ENCODE results near the gene CREB3. TPM values are rescaled to one million over a fixed set of nuclear protein-coding genes. Genes with fewer than 3 reads are reported as not detected.
A peak's percentile ranks its signal among the peaks of the same experiment; 100 is the strongest.

CREB3 gene
- polyA plus RNA-seq, 2 of the 4 experiments (the other 2 are of a cell fraction), result 33.3 to 51.3 TPM

GRCh38 chr9:35755071-35755470, 22.6 kb downstream of the CREB3 start:
- FAIRE-seq (no peak), DNase-seq (ENCODE audit: low read depth in 1 of 2, low spot score in 1 of 2) (no peak), ATAC-seq (no peak)
- peaks cover 16% of the 10 kb centered on the region for H3K4me1 ChIP-seq
- H3K4me2 ChIP-seq, result no peak overlapping the region
- TF ChIP-seq FOSB (CRISPR knock-in tag; IDR thresholded peaks at IDR 0.05) (no peak), MAX (IDR thresholded peaks at IDR 0.05) (no peak), USF2 (IDR thresholded peaks at IDR 0.05) (no peak), JUN (IDR thresholded peaks at IDR 0.05) (no peak), HOXA7 (CRISPR knock-in tag; IDR thresholded peaks at IDR 0.05) (no peak), RAD21 (conservative IDR thresholded peaks at IDR 0.05 in 1 of 2, IDR thresholded peaks at IDR 0.05 in 1 of 2) (no peak), CEBPB (IDR thresholded peaks at IDR 0.05) (no peak), HMGXB4 (CRISPR knock-in tag; IDR thresholded peaks at IDR 0.05; ENCODE audit: borderline replicate concordance) (no peak)
- H3K4me3 ChIP-seq, result no peak overlapping the region
- no peak overlapping the region for H3K27ac ChIP-seq
- POLR2A ChIA-PET, result no interaction called here
- WGBS (ENCODE audit: missing lambda C conversion rate), result 87% methylated on average over 4 of the region's 4 CpGs
- no peaks in the 10 kb centered on the region for H3K9me3 ChIP-seq
- CTCF ChIA-PET, result interaction anchor here (0.5 to 6.5 kb wide), 12 partner anchors 9 to 97 kb away, joined by 3 to 75 read pairs (median 7); partner anchors contain the start of genes CCDC107, CREB3, GBA2 and RGP1

- POLR2A ChIA-PET, result interaction anchor here (0.6 to 1.5 kb wide), 8 partner anchors 15 to 151 kb away, joined by 3 to 5 read pairs (median 4); partner anchors contain the start of genes CREB3, SPAG8 and TLN1
- 26% methylated on average over 20 of the region's 48 CpGs for WGBS (ENCODE audit: missing lambda C conversion rate)
- H3K4me1 ChIP-seq, result peaks cover 16% of the 10 kb centered on the region
- H3K4me2 ChIP-seq, result peak overlapping the region; percentile 76
- DNase-seq (ENCODE audit: low read depth in 1 of 2, low spot score in 1 of 2), result peak; percentile 64 to 86
- CTCF ChIA-PET, result interaction anchor here (0.6 to 6.5 kb wide), 27 partner anchors 13 to 154 kb away, joined by 3 to 75 read pairs (median 4); partner anchors contain the start of genes CCDC107, CREB3, GBA2 and HINT2
- peak overlapping the region; percentile 83 for H3K4me3 ChIP-seq
- no peak for FAIRE-seq
- no peaks in the 10 kb centered on the region for H3K9me3 ChIP-seq
- peak overlapping the region; percentile 95 to 97 for H3K27ac ChIP-seq
- ATAC-seq, result peak; percentile 89 to 91
- no peak for TF ChIP-seq HDAC2 (IDR thresholded peaks at IDR 0.05)
- no peak for TF ChIP-seq HES2 (IDR thresholded peaks at IDR 0.05)
- TF ChIP-seq RAD21 (conservative IDR thresholded peaks at IDR 0.05 in 1 of 2, IDR thresholded peaks at IDR 0.05 in 1 of 2), result peak; percentile 34 to 42; a peak in 3 of 5 replicates
- no peak for TF ChIP-seq ZC3H11A (IDR thresholded peaks at IDR 0.05)
- TF ChIP-seq KDM5A (IDR thresholded peaks at IDR 0.05), result no peak
- peak; percentile 65; the same call in 1 of the 2 replicates for TF ChIP-seq MAX (IDR thresholded peaks at IDR 0.05)
- no peak for TF ChIP-seq RFX5 (IDR thresholded peaks at IDR 0.05)
- TF ChIP-seq KDM1A (IDR thresholded peaks at IDR 0.05; ENCODE audit: low read depth), result no peak
- TF ChIP-seq E2F6 (IDR thresholded peaks at IDR 0.05; ENCODE audit: borderline replicate concordance, low read depth), result no peak
- 0 out of 2 replicates have a peak, but pooled peaks have one; percentile 9 for TF ChIP-seq HMGXB4 (CRISPR knock-in tag; IDR thresholded peaks at IDR 0.05; ENCODE audit: borderline replicate concordance)
- TF ChIP-seq ZFP36 (IDR thresholded peaks at IDR 0.05; ENCODE audit: borderline replicate concordance, partially characterized antibody), result no peak
- TF ChIP-seq BHLHE40 (IDR thresholded peaks at IDR 0.05; ENCODE audit: low read depth, low read length), result no peak
- TF ChIP-seq MAFK (IDR thresholded peaks at IDR 0.05; ENCODE audit: partially characterized antibody), result no peak
- no peak for TF ChIP-seq FOSB (CRISPR knock-in tag; IDR thresholded peaks at IDR 0.05)
- TF ChIP-seq PBX3 (IDR thresholded peaks at IDR 0.05), result peak; percentile 26; the same call in 1 of the 2 replicates
- TF ChIP-seq HOXB5 (CRISPR knock-in tag; IDR thresholded peaks at IDR 0.05), result no peak
- no peak for TF ChIP-seq REST (IDR thresholded peaks at IDR 0.05)
Measured at GRCh38 chr9:35756275-35757225, 24.1 kb downstream of the CREB3 start.

Data from A549 (cell line).